Smooth muscle cell (in vitro differentiated cells): ENCODE data around the gene TRIM74. TPM values are rescaled to one million over a fixed set of nuclear protein-coding genes. Genes with fewer than 3 reads are reported as not detected.
"Not testable (repeated sequence)": the region's sequence is repeated elsewhere in the genome, so short reads cannot be mapped to it uniquely, and the experiment has no call there.

ENCODE experiments used
- DNase-seq: peaks from one replicate; lab custom pipeline; 2025; ENCODE audit not compliant: unreplicated experiment; lab: John Stamatoyannopoulos, UW
- H2AFZ ChIP-seq: fragments of 200-600 bp; sonication (generic); 2 replicates; pipeline ENCODE4 v1.6.0; 2016; ENCODE audit warnings: antibody characterized with exemption, low read depth, mild to moderate bottlenecking
- H3F3A ChIP-seq: fragments of 200-600 bp; sonication (generic); 2 replicates; pipeline ENCODE4 v1.6.0; 2017; ENCODE audit warnings: antibody characterized with exemption, low read depth
- H3K27ac ChIP-seq: fragments of 200-600 bp; sonication (generic); 2 replicates; pipeline ENCODE4 v1.5.1; 2016; ENCODE audit warnings: low read depth, mild to moderate bottlenecking
- H3K27me3 ChIP-seq: fragments of 200-600 bp; sonication (generic); 2 replicates; pipeline ENCODE4 v1.6.1; 2016; ENCODE audit warnings: low read depth, mild to moderate bottlenecking
- H3K36me3 ChIP-seq: fragments of 200-600 bp; sonication (generic); 2 replicates; pipeline ENCODE4 v1.5.1; 2016; ENCODE audit warnings: low read depth
- H3K4me1 ChIP-seq: fragments of 200-600 bp; sonication (generic); 2 replicates; pipeline ENCODE4 v1.5.1; 2016; ENCODE audit warnings: low read depth
- H3K4me2 ChIP-seq: fragments of 200-600 bp; sonication (generic); 2 replicates; pipeline ENCODE4 v1.6.0; 2016; ENCODE audit warnings: mild to moderate bottlenecking
- H3K4me3 ChIP-seq: fragments of 200-600 bp; sonication (generic); 2 replicates; pipeline ENCODE4 v1.5.1; 2016; ENCODE audit warnings: mild to moderate bottlenecking
- H3K79me2 ChIP-seq: fragments of 200-600 bp; sonication (generic); 2 replicates; pipeline ENCODE4 v1.6.0; 2016; ENCODE audit warnings: low read depth, mild to moderate bottlenecking
- H3K9ac ChIP-seq: fragments of 200-600 bp; sonication (generic); 2 replicates; pipeline ENCODE4 v1.6.0; 2016; ENCODE audit warnings: low read depth
- H3K9me3 ChIP-seq: fragments of 200-600 bp; sonication (generic); replicated peaks from 2 replicates; pipeline ENCODE4 v1.5.1; 2016; ENCODE audit warnings: low read depth
- H4K20me1 ChIP-seq: fragments of 200-600 bp; sonication (generic); 2 replicates; pipeline ENCODE4 v1.6.0; 2016; ENCODE audit warnings: low read depth
- WGBS: methylation state at CpG from one replicate; pipeline ENCODE4 v1.1.7; 2016; ENCODE audit warnings: low lambda C conversion rate; 5-methylcytosine and 5-hydroxymethylcytosine counted together
- polyA plus RNA-seq: library from polyadenylated mRNA; unstranded; fragments of >200 nt; fragmentation: Nextera tagmentation; extraction: Ambion mirVana; gene quantifications from 2 replicates; pipeline ENCODE4 v1.2.1, GENCODE V29; 2016
- total RNA-seq: library from RNA; depleted of rRNA; stranded (reverse); fragments of >200 nt; gene quantifications from 2 replicates; pipeline ENCODE4 v1.2.3, GENCODE V29; 2014

Gene TRIM74
- total and polyA plus RNA-seq, 2 experiments from 2014 or later: 0.46 TPM; not detected in 1

GRCh38 chr7:72982084-72982483 is 12.8 kb upstream of the TRIM74 start:
- not testable (repeated sequence) for H3K4me2 ChIP-seq, H3K27me3 ChIP-seq, H3K4me3 ChIP-seq, H3K27ac ChIP-seq, H3K9me3 ChIP-seq, H3K36me3 ChIP-seq, H3K9ac ChIP-seq, DNase-seq, H3F3A ChIP-seq, H4K20me1 ChIP-seq, H2AFZ ChIP-seq, H3K79me2 ChIP-seq, H3K4me1 ChIP-seq
- WGBS: 100% methylated on average over 6 of the region's 11 CpGs

- H3K4me2 ChIP-seq, DNase-seq, H3F3A ChIP-seq, H3K79me2 ChIP-seq, H3K27me3 ChIP-seq, H3K27ac ChIP-seq, H3K9ac ChIP-seq, H3K4me3 ChIP-seq, H3K9me3 ChIP-seq, H4K20me1 ChIP-seq, H2AFZ ChIP-seq, H3K4me1 ChIP-seq, H3K36me3 ChIP-seq: not testable (repeated sequence)
- WGBS: 100% methylated on average over 2 of the region's 6 CpGs
These were observed 11.1 kb upstream of the TRIM74 start for GRCh38 chr7:72980382-72980781.

- not testable (repeated sequence) for H3K36me3 ChIP-seq, H3F3A ChIP-seq, H3K27me3 ChIP-seq, H3K9me3 ChIP-seq, H4K20me1 ChIP-seq, H3K9ac ChIP-seq, H3K79me2 ChIP-seq, H3K4me1 ChIP-seq, H3K27ac ChIP-seq, H3K4me3 ChIP-seq, DNase-seq, H3K4me2 ChIP-seq, H2AFZ ChIP-seq
- WGBS: 100% methylated on average over 4 of the region's 12 CpGs
These were observed 7.2 kb upstream of the TRIM74 start for GRCh38 chr7:72976434-72976833.

GRCh38 chr7:72975656-72976286 is 6.5 kb upstream of the TRIM74 start:
- H2AFZ ChIP-seq, H3K36me3 ChIP-seq, DNase-seq, H3K79me2 ChIP-seq, H3K27ac ChIP-seq, H4K20me1 ChIP-seq, H3K27me3 ChIP-seq, H3K4me2 ChIP-seq, H3K4me1 ChIP-seq, H3F3A ChIP-seq, H3K4me3 ChIP-seq, H3K9me3 ChIP-seq, H3K9ac ChIP-seq: not testable (repeated sequence)
- WGBS: 100% methylated on average over 7 of the region's 55 CpGs

- not testable (repeated sequence) for H3K9me3 ChIP-seq, H3K4me1 ChIP-seq, H3K27me3 ChIP-seq, H3K9ac ChIP-seq, H3K4me2 ChIP-seq, H2AFZ ChIP-seq, H4K20me1 ChIP-seq, H3K4me3 ChIP-seq, DNase-seq, H3K36me3 ChIP-seq, H3K27ac ChIP-seq, H3F3A ChIP-seq, H3K79me2 ChIP-seq
- 100% methylated on average over 4 of the region's 7 CpGs for WGBS
These were observed 5.5 kb upstream of the TRIM74 start for GRCh38 chr7:72974781-72975180.

- not testable (repeated sequence) for DNase-seq, H2AFZ ChIP-seq, H3K4me3 ChIP-seq, H3K4me1 ChIP-seq, H3K4me2 ChIP-seq, H3K9ac ChIP-seq, H3K27ac ChIP-seq, H3K79me2 ChIP-seq, H3K36me3 ChIP-seq, H3F3A ChIP-seq, H4K20me1 ChIP-seq, H3K9me3 ChIP-seq, H3K27me3 ChIP-seq
- WGBS: no CpG with 5 or more reads among the region's 6 CpGs
These were observed 2.2 kb upstream of the TRIM74 start for GRCh38 chr7:72971505-72971904.

GRCh38 chr7:72969688-72970087 is 422 bp upstream of the TRIM74 start:
- H3K27me3 ChIP-seq, H3F3A ChIP-seq, H4K20me1 ChIP-seq, DNase-seq, H3K9me3 ChIP-seq, H3K79me2 ChIP-seq, H3K4me3 ChIP-seq, H3K4me2 ChIP-seq, H2AFZ ChIP-seq, H3K36me3 ChIP-seq, H3K4me1 ChIP-seq, H3K9ac ChIP-seq, H3K27ac ChIP-seq: not testable (repeated sequence)
- 97% methylated on average over 13 of the region's 29 CpGs for WGBS

- WGBS: 87% methylated on average over 2 of the region's 3 CpGs
These were observed 2.4 kb downstream of the TRIM74 start for GRCh38 chr7:72966892-72967291.

More at GRCh38 chr7:72966892-72967291, 2.4 kb downstream of the TRIM74 start:
- not testable (repeated sequence) for H3K4me2 ChIP-seq, H3K9me3 ChIP-seq, H2AFZ ChIP-seq, H3K4me3 ChIP-seq, H3F3A ChIP-seq, H4K20me1 ChIP-seq, H3K27ac ChIP-seq, H3K79me2 ChIP-seq, H3K4me1 ChIP-seq, DNase-seq, H3K9ac ChIP-seq, H3K36me3 ChIP-seq, H3K27me3 ChIP-seq
